KOPT-K1 (cell line): Measurements from ENCODE around the gene COL4A2.

Experiments
- H3K27ac ChIP-seq: fragments of 200-600 bp; sonication (generic); 2 replicates; pipeline ENCODE4 v1.5.1; 2016; ENCODE audit warnings: antibody characterized with exemption, mild to moderate bottlenecking, low read depth, low read length; ENCODE audit not compliant: poor library complexity, severe bottlenecking
- H3K36me3 ChIP-seq: fragments of 200-600 bp; sonication (generic); 2 replicates; pipeline ENCODE4 v1.5.1; 2017; ENCODE audit warnings: antibody characterized with exemption, mild to moderate bottlenecking, low read length, moderate library complexity; ENCODE audit not compliant: insufficient read depth
- H3K9me3 ChIP-seq: fragments of 200-600 bp; sonication (generic); 2 replicates; pipeline ENCODE4 v1.5.1; 2017; ENCODE audit warnings: antibody characterized with exemption, low read length, mild to moderate bottlenecking; ENCODE audit not compliant: insufficient read depth, poor library complexity, severe bottlenecking

The COL4A2 gene

GRCh38 chr13:110268061-110268460 is 39.0 kb upstream of the COL4A2 start:
- Histone ChIP-seq H3K27ac (no peak overlapping the region), H3K9me3 (no peaks in the 10 kb centered on the region), H3K36me3 (no peaks in the 10 kb centered on the region)

GRCh38 chr13:110268576-110269185 is 38.4 kb upstream of the COL4A2 start:
- H3K27ac ChIP-seq, result no peak overlapping the region
- no peaks in the 10 kb centered on the region for H3K36me3 ChIP-seq
- no peaks in the 10 kb centered on the region for H3K9me3 ChIP-seq

- Histone ChIP-seq H3K36me3 (no peaks in the 10 kb centered on the region), H3K27ac (no peak overlapping the region), H3K9me3 (no peaks in the 10 kb centered on the region)
Measured at GRCh38 chr13:110269509-110270185, 37.4 kb upstream of the COL4A2 start.

DNA sequence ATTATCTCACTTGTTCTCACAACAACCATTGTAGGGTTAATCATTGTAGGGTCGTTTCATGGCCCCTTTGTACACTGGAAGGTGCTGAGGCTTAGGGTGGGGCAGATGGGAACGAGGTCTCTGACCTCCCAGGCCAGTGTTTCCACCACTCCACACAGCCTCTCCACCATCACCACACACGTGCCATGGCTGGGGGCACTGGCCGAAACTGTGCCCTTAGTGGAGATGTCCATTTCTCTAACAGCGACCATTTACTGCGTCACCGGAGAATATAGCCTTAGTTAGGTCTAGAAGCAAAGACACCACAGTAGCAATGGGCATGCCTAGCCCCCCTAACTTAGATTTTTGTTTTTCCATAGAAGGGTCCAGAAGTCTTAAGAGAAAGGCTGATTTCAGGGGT is 36.6 kb upstream of the COL4A2 start:
- no peaks in the 10 kb centered on the region for H3K36me3 ChIP-seq
- no peaks in the 10 kb centered on the region for H3K9me3 ChIP-seq
- H3K27ac ChIP-seq, result no peak overlapping the region

- Histone ChIP-seq H3K36me3 (no peaks in the 10 kb centered on the region), H3K9me3 (no peaks in the 10 kb centered on the region), H3K27ac (no peak overlapping the region)
Measured at GRCh38 chr13:110271313-110271712, 35.8 kb upstream of the COL4A2 start.

DNA sequence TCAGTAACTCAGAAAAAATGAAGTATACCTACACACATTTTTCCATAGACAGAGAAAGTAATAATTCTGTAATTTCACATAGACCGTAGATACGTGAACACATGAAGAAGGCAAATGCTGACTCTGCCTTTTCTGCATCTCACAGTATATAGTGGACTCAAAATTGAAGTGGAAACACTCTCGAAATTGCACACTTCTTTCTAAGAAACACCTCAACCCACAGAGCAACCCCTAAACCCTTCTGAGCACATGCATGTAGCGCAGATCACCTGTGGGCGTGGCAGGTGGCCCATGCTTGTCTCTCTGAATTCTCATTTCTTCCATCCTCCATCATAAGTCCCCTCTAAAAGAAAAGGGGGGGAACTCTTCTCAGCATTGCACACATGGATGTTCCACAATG is 34.9 kb upstream of the COL4A2 start:
- H3K36me3 ChIP-seq, result no peaks in the 10 kb centered on the region
- no peaks in the 10 kb centered on the region for H3K9me3 ChIP-seq

GRCh38 chr13:110272651-110273050 is 34.4 kb upstream of the COL4A2 start:
- H3K27ac ChIP-seq, result no peak overlapping the region
- no peaks in the 10 kb centered on the region for H3K36me3 ChIP-seq
- H3K9me3 ChIP-seq, result no peaks in the 10 kb centered on the region

More for the DNA sequence above, 34.9 kb upstream of the COL4A2 start:
- no peak overlapping the region for H3K27ac ChIP-seq

GRCh38 chr13:110273254-110273653 is 33.8 kb upstream of the COL4A2 start:
- H3K27ac ChIP-seq, result no peak overlapping the region

DNA sequence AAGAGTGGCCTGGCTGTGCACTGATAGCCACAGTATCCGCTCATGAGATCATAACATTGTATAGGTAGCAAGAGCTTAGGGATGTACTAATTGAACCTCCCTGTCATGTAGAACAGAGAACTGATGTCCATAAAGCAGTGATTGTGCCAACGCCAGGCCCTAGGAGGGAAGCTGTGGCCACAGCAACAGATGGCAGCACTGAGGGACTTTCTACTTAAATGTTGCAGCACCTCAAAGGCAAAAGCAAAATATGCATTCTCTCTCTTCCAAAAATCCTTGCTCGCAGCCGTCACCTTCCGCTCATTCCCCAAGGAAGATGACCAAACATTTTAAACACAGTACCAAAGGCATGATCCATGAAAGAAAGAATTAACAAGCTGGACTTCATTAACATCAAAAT is 32.4 kb upstream of the COL4A2 start:
- H3K36me3 ChIP-seq, result no peaks in the 10 kb centered on the region
- no peaks in the 10 kb centered on the region for H3K9me3 ChIP-seq
- no peak overlapping the region for H3K27ac ChIP-seq

More at GRCh38 chr13:110273254-110273653, 33.8 kb upstream of the COL4A2 start:
- H3K36me3 ChIP-seq, result no peaks in the 10 kb centered on the region
- H3K9me3 ChIP-seq, result no peaks in the 10 kb centered on the region

- Histone ChIP-seq H3K9me3 (no peaks in the 10 kb centered on the region), H3K36me3 (no peaks in the 10 kb centered on the region), H3K27ac (no peak overlapping the region)
Measured at GRCh38 chr13:110275931-110276552, 31.0 kb upstream of the COL4A2 start.

- no peaks in the 10 kb centered on the region for H3K9me3 ChIP-seq
- H3K36me3 ChIP-seq, result no peaks in the 10 kb centered on the region
- no peak overlapping the region for H3K27ac ChIP-seq
Measured at GRCh38 chr13:110276553-110276950, 30.5 kb upstream of the COL4A2 start.

DNA sequence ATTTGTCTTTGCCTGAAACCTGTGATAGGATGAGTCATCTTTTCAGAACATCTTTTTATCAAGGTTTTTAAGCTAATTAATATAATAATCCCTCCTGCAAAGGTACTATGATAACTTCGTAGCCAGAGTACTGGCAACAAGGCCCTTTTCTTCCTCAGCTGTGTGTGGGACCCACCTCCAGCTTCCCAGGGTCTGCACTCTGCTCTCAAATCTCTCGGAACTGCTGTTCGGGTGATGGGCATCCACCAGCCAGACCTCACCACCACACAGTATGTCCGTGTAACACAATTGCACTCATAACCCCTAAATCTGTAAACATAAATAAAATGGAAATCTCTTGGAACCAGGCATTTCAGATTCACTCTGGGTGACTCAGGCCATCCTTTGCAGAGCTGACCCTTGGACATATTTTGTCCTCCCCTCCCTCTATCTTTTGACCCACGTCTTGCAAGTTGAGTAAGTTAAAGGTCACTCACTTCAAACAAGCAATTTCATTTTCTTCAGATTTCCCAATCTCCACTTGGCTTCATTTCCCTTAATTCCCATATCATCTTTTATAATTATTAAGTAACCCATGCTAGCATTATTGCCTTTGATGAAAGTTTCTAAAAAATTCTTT is 29.6 kb upstream of the COL4A2 start:
- Histone ChIP-seq H3K36me3 (no peaks in the 10 kb centered on the region), H3K9me3 (no peaks in the 10 kb centered on the region), H3K27ac (no peak overlapping the region)

- H3K27ac ChIP-seq, result no peak overlapping the region
- H3K36me3 ChIP-seq, result no peaks in the 10 kb centered on the region
- no peaks in the 10 kb centered on the region for H3K9me3 ChIP-seq
Measured at GRCh38 chr13:110278859-110279258, 28.2 kb upstream of the COL4A2 start.

DNA sequence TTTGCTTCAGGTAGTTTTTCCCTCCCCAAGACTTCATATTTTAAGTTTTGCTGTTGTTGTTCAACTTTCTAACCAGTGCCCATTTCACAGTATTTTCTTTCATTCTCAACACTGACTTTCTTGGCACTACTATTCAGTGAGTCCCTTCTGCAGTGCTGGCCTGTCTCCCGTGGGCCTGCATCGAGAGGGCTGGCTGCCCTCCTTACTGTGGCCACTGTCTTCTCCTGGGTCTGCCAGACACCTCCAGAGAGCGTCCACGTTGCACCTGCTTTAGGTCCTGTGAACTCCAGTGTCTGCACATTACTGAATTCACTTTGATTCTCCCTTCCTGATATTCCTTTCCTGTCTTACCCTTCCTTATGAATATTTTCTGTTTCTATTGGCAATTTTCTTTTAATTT is 27.4 kb upstream of the COL4A2 start:
- no peaks in the 10 kb centered on the region for H3K36me3 ChIP-seq
- no peaks in the 10 kb centered on the region for H3K9me3 ChIP-seq
- no peak overlapping the region for H3K27ac ChIP-seq

DNA sequence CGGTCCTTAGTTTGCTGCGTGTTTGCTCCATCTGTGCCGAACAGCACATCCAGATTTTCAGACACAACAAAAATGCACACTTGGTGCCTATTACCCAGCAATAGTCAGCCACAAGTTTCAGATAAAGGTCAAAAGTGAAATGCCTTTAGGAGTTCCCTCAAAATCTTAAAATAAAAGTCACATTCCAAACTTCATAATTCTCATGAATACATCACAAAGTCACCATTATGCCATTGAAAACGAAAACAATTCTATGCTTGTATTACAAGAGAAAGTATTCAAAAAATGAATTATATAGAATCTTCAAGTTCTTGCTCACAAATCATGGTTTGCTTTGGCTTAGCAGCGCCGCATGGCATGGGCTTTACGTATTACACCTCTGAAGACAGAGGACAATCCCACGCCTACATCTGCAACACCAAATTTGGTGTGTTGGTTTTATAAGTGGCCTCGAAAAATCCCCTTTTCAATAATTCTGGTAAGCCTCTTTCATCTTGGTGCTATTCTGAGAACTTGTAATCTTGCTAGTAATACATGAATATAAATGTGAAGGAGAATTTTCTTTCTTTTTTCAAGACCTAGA is 26.8 kb upstream of the COL4A2 start:
- no peaks in the 10 kb centered on the region for H3K9me3 ChIP-seq
- H3K27ac ChIP-seq, result no peak overlapping the region
- H3K36me3 ChIP-seq, result no peaks in the 10 kb centered on the region
